GM21529 (cell line): ENCODE data around the gene ZNF133.
"Not testable (repeated sequence)": the region's sequence is repeated elsewhere in the genome, so short reads cannot be mapped to it uniquely, and the experiment has no call there.

Experiments
- ATAC-seq: cut with Tn5 transposase; IDR thresholded peaks from one replicate; pipeline ENCODE4 v1.9.1; 2021; ENCODE audit not compliant: unreplicated experiment

Gene ZNF133

GRCh38 chr20:18284805-18285533, 3.4 kb upstream of the ZNF133 start:
- no peak for ATAC-seq

- ATAC-seq: no peak
These were observed 797 bp upstream of the ZNF133 start for GRCh38 chr20:18287546-18287914.

- no peak for ATAC-seq
These were observed 481 bp downstream of the ZNF133 start for GRCh38 chr20:18288749-18289267.

- no peak for ATAC-seq
These were observed 979 bp downstream of the ZNF133 start for GRCh38 chr20:18289306-18289705.

GRCh38 chr20:18299364-18299763, 11.0 kb downstream of the ZNF133 start:
- ATAC-seq: no peak

GRCh38 chr20:18304618-18305017, 16.3 kb downstream of the ZNF133 start:
- ATAC-seq: no peak

GRCh38 chr20:18307301-18307700, 19.0 kb downstream of the ZNF133 start:
- ATAC-seq: no peak

- ATAC-seq: no peak
These were observed 21.7 kb downstream of the ZNF133 start for GRCh38 chr20:18310051-18310450.

GRCh38 chr20:18310592-18310991, 22.3 kb downstream of the ZNF133 start:
- no peak for ATAC-seq

- no peak for ATAC-seq
These were observed 24.4 kb downstream of the ZNF133 start for GRCh38 chr20:18312723-18313122.

- ATAC-seq: no peak
These were observed 25.1 kb downstream of the ZNF133 start for GRCh38 chr20:18313411-18313810.

- no peak for ATAC-seq
These were observed 26.6 kb downstream of the ZNF133 start for GRCh38 chr20:18314786-18315406.

GRCh38 chr20:18316166-18316565, 27.8 kb downstream of the ZNF133 start:
- ATAC-seq: no peak

GRCh38 chr20:18321316-18321715, 33.0 kb downstream of the ZNF133 start:
- ATAC-seq: no peak

- ATAC-seq: no peak
These were observed 33.9 kb downstream of the ZNF133 start for GRCh38 chr20:18321976-18322950.

- no peak for ATAC-seq
These were observed 35.4 kb downstream of the ZNF133 start for GRCh38 chr20:18323705-18324104.

- no peak for ATAC-seq
These were observed 36.3 kb downstream of the ZNF133 start for GRCh38 chr20:18324596-18325089.

- no peak for ATAC-seq
These were observed 38.7 kb downstream of the ZNF133 start for GRCh38 chr20:18326990-18327389.

GRCh38 chr20:18331694-18332093, 43.4 kb downstream of the ZNF133 start:
- no peak for ATAC-seq

- ATAC-seq: not testable (repeated sequence)
These were observed 61.4 kb downstream of the ZNF133 start for GRCh38 chr20:18349749-18350148.

GRCh38 chr20:18359854-18360253, 71.5 kb downstream of the ZNF133 start:
- ATAC-seq: no peak
